GM21737 (cell line): Measurements from ENCODE around the gene PRDM16.

Source experiments
- ATAC-seq: cut with Tn5 transposase; IDR thresholded peaks from one replicate; pipeline ENCODE4 v1.9.1; 2021; ENCODE audit warnings: mild to moderate bottlenecking, moderate library complexity; ENCODE audit not compliant: unreplicated experiment

The PRDM16 gene

GRCh38 chr1:3290915-3291314, 221.9 kb downstream of the PRDM16 start:
- ATAC-seq = no peak

- ATAC-seq = no peak
Measured at GRCh38 chr1:3292051-3292722, 223.2 kb downstream of the PRDM16 start.

- ATAC-seq = no peak
Measured at GRCh38 chr1:3292868-3293562, 224.0 kb downstream of the PRDM16 start.

GRCh38 chr1:3293563-3294080, 224.6 kb downstream of the PRDM16 start:
- ATAC-seq = no peak

- no peak for ATAC-seq
Measured at GRCh38 chr1:3294450-3294849, 225.4 kb downstream of the PRDM16 start.

- no peak for ATAC-seq
Measured at GRCh38 chr1:3295846-3296245, 226.8 kb downstream of the PRDM16 start.

GRCh38 chr1:3296326-3296725, 227.3 kb downstream of the PRDM16 start:
- no peak for ATAC-seq

GRCh38 chr1:3296826-3297225, 227.8 kb downstream of the PRDM16 start:
- ATAC-seq = no peak

- no peak for ATAC-seq
Measured at GRCh38 chr1:3297756-3298155, 228.8 kb downstream of the PRDM16 start.

- ATAC-seq = no peak
Measured at GRCh38 chr1:3298197-3298596, 229.2 kb downstream of the PRDM16 start.

GRCh38 chr1:3304246-3304645, 235.2 kb downstream of the PRDM16 start:
- no peak for ATAC-seq

GRCh38 chr1:3304692-3305091, 235.7 kb downstream of the PRDM16 start:
- no peak for ATAC-seq

GRCh38 chr1:3305156-3305555, 236.2 kb downstream of the PRDM16 start:
- no peak for ATAC-seq

GRCh38 chr1:3306583-3307291, 237.7 kb downstream of the PRDM16 start:
- no peak for ATAC-seq

- ATAC-seq = no peak
Measured at GRCh38 chr1:3307359-3307758, 238.4 kb downstream of the PRDM16 start.

- no peak for ATAC-seq
Measured at GRCh38 chr1:3308053-3308452, 239.1 kb downstream of the PRDM16 start.

GRCh38 chr1:3310718-3311400, 241.9 kb downstream of the PRDM16 start:
- ATAC-seq = no peak

- no peak for ATAC-seq
Measured at GRCh38 chr1:3311711-3312110, 242.7 kb downstream of the PRDM16 start.

GRCh38 chr1:3312310-3312897, 243.4 kb downstream of the PRDM16 start:
- no peak for ATAC-seq

GRCh38 chr1:3312898-3313575, 244.0 kb downstream of the PRDM16 start:
- no peak for ATAC-seq
